Uterus (tissue), 4 donors: Measurements from ENCODE around the gene TPP2. TPM values are rescaled to one million over a fixed set of nuclear protein-coding genes. Genes with fewer than 3 reads are reported as not detected.

Source experiments
- DNase-seq, 2 donors: peaks; one replicate each; pipeline ENCODE4 v3.0.0-alpha.2; 2019 to 2020
- H3K27ac ChIP-seq, 2 donors: fragments of 200-600 bp; sonication (generic); 1 replicate in 1 of 2; 2 replicates in 1 of 2; pipeline ENCODE4 v1.5.1; 2016 to 2018
- H3K27me3 ChIP-seq, 2 donors: fragments of 200-600 bp; sonication (generic); one replicate each; pipeline ENCODE4 v1.5.1; 2018 to 2019; ENCODE audit warnings: control low read depth in 1 of 2
- H3K36me3 ChIP-seq, 2 donors: fragments of 200-600 bp; sonication (generic); one replicate each; pipeline ENCODE4 v1.5.1; 2019; ENCODE audit warnings: control low read depth in 1 of 2
- H3K4me1 ChIP-seq, 2 donors: fragments of 200-600 bp; sonication (generic); one replicate each; pipeline ENCODE4 v1.5.1; 2018 to 2019; ENCODE audit warnings: control low read depth in 1 of 2
- H3K4me3 ChIP-seq, 2 donors: fragments of 200-600 bp; sonication (generic); 1 replicate in 1 of 2; 2 replicates in 1 of 2; pipeline ENCODE4 v1.5.1; 2018 to 2019; ENCODE audit warnings: mild to moderate bottlenecking in 1 of 2
- H3K9me3 ChIP-seq, 2 donors: fragments of 200-600 bp; sonication (generic); one replicate each; pipeline ENCODE4 v1.5.1; 2019; ENCODE audit warnings: control low read depth in 1 of 2
- CTCF ChIP-seq, 4 experiments: fragments of 200-600 bp in 2 of 4; fragments of 450-650 bp in 2 of 4; sonication (generic) in 2 of 4; IDR thresholded peaks; one replicate each; pipeline ENCODE4 v1.5.1; 2016 to 2019; ENCODE audit warnings: antibody characterized with exemption in 4 of 4, mild to moderate bottlenecking in 2 of 4, moderate library complexity in 1 of 4
- POLR2A ChIP-seq, 2 donors: fragments of 450-650 bp; IDR thresholded peaks; one replicate each; pipeline ENCODE4 v1.6.1; 2016; ENCODE audit warnings: antibody characterized with exemption in 2 of 2, mild to moderate bottlenecking in 1 of 2, moderate library complexity in 1 of 2
- intact Hi-C: fragments of 100-400 bp; cut with DNase I; formaldehyde crosslinking; loops from one replicate; pipeline ENCODE4 v1.15.1; 2023; ENCODE audit warnings: low total_unique reads
- total RNA-seq, 4 donors: library from RNA; depleted of rRNA in 3 of 4; stranded (reverse); fragments of >200 nt in 3 of 4; gene quantifications; one replicate each; pipeline versions ENCODE4 v1.1.0 to v1.2.4, GENCODE V29; 2014 to 2023
- donor health status: DM: yes; HTN: yes; CAD: no.

Gene TPP2
- total RNA-seq, 4 donors from 2014 or later = 42.1 to 83.5 (median 48.7) TPM

- intact Hi-C loops = no loop called here
- Histone ChIP-seq H3K9me3 (no peaks in the 10 kb centered on the region), H3K27me3 (no peaks in the 10 kb centered on the region), H3K4me1 (peaks cover 0 to 2% of the 10 kb centered on the region in 2 donors), H3K36me3 (no peaks in the 10 kb centered on the region), H3K4me3 (no peak overlapping the region), H3K27ac (no peak overlapping the region)
- TF ChIP-seq POLR2A (IDR thresholded peaks at IDR 0.05) = no peak
- no peak for TF ChIP-seq CTCF (IDR thresholded peaks at IDR 0.05)
- no peak for DNase-seq
These were observed 9.9 kb downstream of the TPP2 start for GRCh38 chr13:102606537-102607309.

GRCh38 chr13:102608974-102609373 lies 12.2 kb downstream of the TPP2 start:
- no peak for DNase-seq
- intact Hi-C loops = no loop called here
- no peak overlapping the region for H3K4me3 ChIP-seq
- no peaks in the 10 kb centered on the region for H3K4me1 ChIP-seq
- no peak overlapping the region for H3K27ac ChIP-seq
- no peaks in the 10 kb centered on the region for H3K36me3 ChIP-seq
- no peak for TF ChIP-seq POLR2A (IDR thresholded peaks at IDR 0.05)
- TF ChIP-seq CTCF (IDR thresholded peaks at IDR 0.05) = no peak
- H3K9me3 ChIP-seq = no peaks in the 10 kb centered on the region
- no peaks in the 10 kb centered on the region for H3K27me3 ChIP-seq

- TF ChIP-seq POLR2A (IDR thresholded peaks at IDR 0.05) = no peak
- no peak for TF ChIP-seq CTCF (IDR thresholded peaks at IDR 0.05)
- Histone ChIP-seq H3K9me3 (no peaks in the 10 kb centered on the region), H3K27me3 (no peaks in the 10 kb centered on the region), H3K27ac (no peak overlapping the region), H3K4me1 (no peaks in the 10 kb centered on the region), H3K36me3 (no peaks in the 10 kb centered on the region), H3K4me3 (no peak overlapping the region)
- intact Hi-C loops = no loop called here
- no peak for DNase-seq
These were observed 12.9 kb downstream of the TPP2 start for GRCh38 chr13:102609696-102610095.

GRCh38 chr13:102610296-102610895 lies 13.6 kb downstream of the TPP2 start:
- Histone ChIP-seq H3K27me3 (no peaks in the 10 kb centered on the region), H3K36me3 (no peaks in the 10 kb centered on the region), H3K27ac (no peak overlapping the region), H3K4me1 (no peaks in the 10 kb centered on the region), H3K4me3 (no peak overlapping the region), H3K9me3 (no peaks in the 10 kb centered on the region)
- intact Hi-C loops = no loop called here
- no peak for DNase-seq
- TF ChIP-seq POLR2A (IDR thresholded peaks at IDR 0.05) (no peak), CTCF (IDR thresholded peaks at IDR 0.05) (no peak)

DNA sequence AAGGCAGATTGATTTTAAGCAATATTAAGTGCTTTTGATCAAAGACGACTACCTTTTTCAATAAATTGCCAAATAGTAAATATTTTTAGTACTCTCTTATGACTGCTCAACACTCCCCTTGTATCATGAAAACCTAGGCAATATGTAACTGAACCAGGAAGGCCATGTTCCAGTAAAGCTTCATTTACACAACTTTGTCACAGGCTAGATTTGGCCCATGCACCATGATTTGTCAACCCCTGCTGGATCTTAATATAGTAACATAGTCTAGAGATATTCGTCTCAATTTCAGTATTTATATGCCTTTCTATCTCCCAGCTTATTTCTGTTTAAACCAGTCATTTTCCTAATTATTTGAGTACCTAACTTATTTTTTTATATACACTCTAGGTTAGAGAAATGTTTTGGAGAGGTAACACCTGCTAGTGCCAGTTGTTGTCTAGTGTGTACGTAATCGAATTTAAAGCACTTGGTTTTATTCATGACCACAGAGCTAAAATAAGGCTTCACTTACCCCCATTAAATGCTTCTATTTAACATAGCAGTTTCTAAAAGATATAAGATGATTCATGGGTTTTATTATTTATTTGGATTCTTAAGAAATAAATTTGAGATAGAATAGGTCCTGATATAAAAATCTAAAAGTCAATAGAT lies 21.0 kb downstream of the TPP2 start:
- no peak for DNase-seq
- H3K36me3 ChIP-seq = no peaks in the 10 kb centered on the region
- no peaks in the 10 kb centered on the region for H3K9me3 ChIP-seq
- H3K27ac ChIP-seq = no peak overlapping the region
- H3K4me1 ChIP-seq = no peaks in the 10 kb centered on the region
- no peak for TF ChIP-seq POLR2A (IDR thresholded peaks at IDR 0.05)
- no peak for TF ChIP-seq CTCF (IDR thresholded peaks at IDR 0.05)
- intact Hi-C loops = no loop called here
- no peak overlapping the region for H3K4me3 ChIP-seq
- H3K27me3 ChIP-seq = no peaks in the 10 kb centered on the region
